AG04450 (cell line): ENCODE measurements around the gene GUCA2B. TPM values are rescaled to one million over a fixed set of nuclear protein-coding genes. Genes with fewer than 3 reads are reported as not detected.

Experiments
- CTCF ChIA-PET: fragments of 300-600, 350-600 bp; formaldehyde crosslinking; extraction: SDS; loops from one replicate; lab custom pipeline; 2022; ENCODE audit warnings: antibody characterized with exemption, inconsistent platforms; lab: Charles Lee
- POLR2A ChIA-PET: fragments of 350-600 bp; formaldehyde crosslinking; extraction: SDS; loops from one replicate; lab custom pipeline; 2021; ENCODE audit warnings: antibody characterized with exemption, inconsistent platforms; lab: Yijun Ruan, JAX
- DNase-seq: peaks from one replicate; pipeline ENCODE4 v3.0.0-alpha.2; 2011; ENCODE audit warnings: low read depth, low spot score
- H3K27ac ChIP-seq: one replicate; pipeline ENCODE4 v1.5.1; 2012; ENCODE audit warnings: low read depth, low read length, control low read depth
- H3K27me3 ChIP-seq: one replicate; pipeline ENCODE4 v1.6.0; 2012; ENCODE audit warnings: low read length; ENCODE audit not compliant: control insufficient read depth, insufficient read depth
- H3K4me3 ChIP-seq: 2 replicates; pipeline ENCODE4 v1.5.1; 2011; ENCODE audit warnings: mild to moderate bottlenecking, low read depth, low read length, control low read depth
- H3K9me3 ChIP-seq: 2 replicates; pipeline ENCODE4 v1.5.1; 2012; ENCODE audit warnings: low read length; ENCODE audit not compliant: control insufficient read depth, insufficient read depth
- polyA plus RNA-seq: library from polyadenylated mRNA; depleted of rRNA; stranded (reverse); fragments of >200 nt; gene quantifications from 2 replicates; pipeline ENCODE4 v1.2.3, GENCODE V29; 2011
- TF ChIP-seq, protein P1 (sequence below): IDR thresholded peaks from 2 replicates; pipeline ENCODE4 v1.5.1; 2011; ENCODE audit warnings: low read depth, low read length, control low read depth, inconsistent platforms

Gene GUCA2B
- polyA plus RNA-seq, 1 experiment, result not detected

DNA sequence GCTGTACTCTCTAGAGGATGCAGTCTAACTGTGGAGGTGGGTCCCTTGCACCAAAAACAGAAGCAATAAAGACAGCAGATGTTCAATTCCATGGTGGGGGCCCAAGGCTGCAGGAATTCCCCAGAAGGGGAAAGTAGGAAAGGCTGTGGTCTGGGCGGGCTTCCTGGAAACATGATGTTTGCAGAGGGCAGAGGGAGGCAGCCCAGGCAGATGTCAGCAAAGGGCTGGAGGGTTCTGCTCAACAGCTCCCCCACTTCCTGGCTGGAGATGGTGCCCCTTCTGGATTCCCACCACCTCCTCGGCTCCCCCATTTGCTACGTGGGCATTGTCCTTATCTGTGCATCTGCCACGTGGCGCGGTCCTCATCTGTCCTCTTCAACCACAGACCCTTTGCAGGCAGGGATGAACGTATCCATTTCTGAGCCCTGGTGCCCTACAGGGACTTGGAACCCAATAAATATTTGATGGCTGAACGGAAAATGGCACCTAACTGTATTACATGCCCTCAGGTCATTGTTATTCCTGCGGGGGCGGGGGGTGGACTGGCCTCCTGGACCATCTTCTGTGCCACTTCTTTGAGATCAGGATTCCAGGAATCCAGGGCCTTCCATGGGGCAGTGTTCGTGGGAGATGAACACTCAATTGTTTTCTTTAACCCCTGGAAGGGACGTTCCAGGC, 8.4 kb upstream of the GUCA2B start:
- H3K27ac ChIP-seq, result no peak overlapping the region
- peaks cover 39% of the 10 kb centered on the region for H3K27me3 ChIP-seq
- ChIA-PET CTCF (interaction anchor here (1.1 kb wide), 1 partner anchor 29 kb away, joined by 5 read pairs; no protein-coding TSS in a partner anchor), POLR2A (no interaction called here)
- DNase-seq, result no peak
- H3K9me3 ChIP-seq, result no peaks in the 10 kb centered on the region
- no peak overlapping the region for H3K4me3 ChIP-seq
- TF ChIP-seq, protein P1, sequence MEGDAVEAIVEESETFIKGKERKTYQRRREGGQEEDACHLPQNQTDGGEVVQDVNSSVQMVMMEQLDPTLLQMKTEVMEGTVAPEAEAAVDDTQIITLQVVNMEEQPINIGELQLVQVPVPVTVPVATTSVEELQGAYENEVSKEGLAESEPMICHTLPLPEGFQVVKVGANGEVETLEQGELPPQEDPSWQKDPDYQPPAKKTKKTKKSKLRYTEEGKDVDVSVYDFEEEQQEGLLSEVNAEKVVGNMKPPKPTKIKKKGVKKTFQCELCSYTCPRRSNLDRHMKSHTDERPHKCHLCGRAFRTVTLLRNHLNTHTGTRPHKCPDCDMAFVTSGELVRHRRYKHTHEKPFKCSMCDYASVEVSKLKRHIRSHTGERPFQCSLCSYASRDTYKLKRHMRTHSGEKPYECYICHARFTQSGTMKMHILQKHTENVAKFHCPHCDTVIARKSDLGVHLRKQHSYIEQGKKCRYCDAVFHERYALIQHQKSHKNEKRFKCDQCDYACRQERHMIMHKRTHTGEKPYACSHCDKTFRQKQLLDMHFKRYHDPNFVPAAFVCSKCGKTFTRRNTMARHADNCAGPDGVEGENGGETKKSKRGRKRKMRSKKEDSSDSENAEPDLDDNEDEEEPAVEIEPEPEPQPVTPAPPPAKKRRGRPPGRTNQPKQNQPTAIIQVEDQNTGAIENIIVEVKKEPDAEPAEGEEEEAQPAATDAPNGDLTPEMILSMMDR, result no peak

DNA sequence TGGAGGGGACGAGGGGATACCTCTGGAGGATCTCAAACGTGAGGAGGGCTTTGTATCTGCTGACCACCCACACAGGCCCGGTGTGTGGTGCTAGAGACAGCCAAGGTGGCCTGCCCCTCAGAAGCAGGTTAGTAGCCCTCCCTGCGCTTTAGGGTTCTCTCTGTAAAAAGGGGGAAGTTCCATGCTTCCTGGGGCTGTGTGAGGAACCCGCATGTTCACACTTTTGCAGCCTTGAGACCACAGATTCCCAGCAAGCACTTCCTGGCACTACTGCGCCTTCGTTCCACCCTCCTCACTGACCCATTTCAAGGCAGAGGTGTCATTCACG, 7.9 kb upstream of the GUCA2B start:
- CTCF ChIA-PET, result no interaction called here

DNA sequence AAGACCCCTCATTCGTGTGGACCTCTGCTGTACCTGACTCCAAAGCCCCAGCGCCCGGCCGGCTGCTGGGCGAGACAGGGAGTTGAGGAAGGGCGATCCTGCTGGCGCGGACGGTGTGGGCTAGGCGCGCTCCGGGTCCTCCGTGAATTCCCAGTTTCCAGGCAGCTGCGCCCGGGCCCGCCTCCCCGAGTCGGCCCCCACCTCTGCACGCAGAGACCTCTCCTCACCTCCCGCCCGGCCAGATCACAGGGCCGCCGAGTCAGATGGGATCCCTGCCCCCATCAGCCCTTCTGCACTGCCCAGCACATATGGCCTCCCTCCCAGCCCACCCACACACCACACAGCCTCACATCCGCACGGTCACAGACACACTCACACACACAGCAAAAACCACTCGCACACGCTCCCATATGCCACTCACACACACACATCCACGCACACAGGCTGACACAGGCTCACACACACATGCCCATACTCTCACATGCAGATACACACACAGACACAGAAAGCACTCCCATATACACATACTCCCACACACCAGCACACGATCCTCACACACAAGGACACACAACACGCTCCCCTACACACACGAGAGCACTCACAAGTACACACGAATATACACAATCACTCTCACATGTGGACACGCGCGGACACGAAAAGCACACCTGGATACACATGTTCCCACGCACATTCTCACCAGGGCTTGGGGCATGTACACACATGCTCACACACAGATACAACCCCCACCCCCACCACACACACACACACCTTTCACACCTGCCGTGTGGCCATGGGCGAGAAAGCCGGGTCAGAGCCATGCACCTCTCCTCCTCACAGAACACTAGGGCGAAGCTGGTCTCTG, 7.2 kb upstream of the GUCA2B start:
- DNase-seq, result no peak
- H3K9me3 ChIP-seq, result no peaks in the 10 kb centered on the region
- H3K27me3 ChIP-seq, result peaks cover 39% of the 10 kb centered on the region
- H3K4me3 ChIP-seq, result no peak overlapping the region
- POLR2A ChIA-PET, result no interaction called here
- CTCF ChIA-PET, result interaction anchor here (0.6 to 3.9 kb wide), 5 partner anchors 28 to 555 kb away, joined by 3 to 22 read pairs (median 4); no protein-coding TSS in a partner anchor
- TF ChIP-seq, protein P1, result no peak
- H3K27ac ChIP-seq, result no peak overlapping the region

More for the DNA sequence above, 7.9 kb upstream of the GUCA2B start:
- Histone ChIP-seq H3K27ac (no peak overlapping the region), H3K9me3 (no peaks in the 10 kb centered on the region), H3K27me3 (peaks cover 39% of the 10 kb centered on the region), H3K4me3 (no peak overlapping the region)
- TF ChIP-seq, protein P1, result no peak
- no peak for DNase-seq
- POLR2A ChIA-PET, result no interaction called here

DNA sequence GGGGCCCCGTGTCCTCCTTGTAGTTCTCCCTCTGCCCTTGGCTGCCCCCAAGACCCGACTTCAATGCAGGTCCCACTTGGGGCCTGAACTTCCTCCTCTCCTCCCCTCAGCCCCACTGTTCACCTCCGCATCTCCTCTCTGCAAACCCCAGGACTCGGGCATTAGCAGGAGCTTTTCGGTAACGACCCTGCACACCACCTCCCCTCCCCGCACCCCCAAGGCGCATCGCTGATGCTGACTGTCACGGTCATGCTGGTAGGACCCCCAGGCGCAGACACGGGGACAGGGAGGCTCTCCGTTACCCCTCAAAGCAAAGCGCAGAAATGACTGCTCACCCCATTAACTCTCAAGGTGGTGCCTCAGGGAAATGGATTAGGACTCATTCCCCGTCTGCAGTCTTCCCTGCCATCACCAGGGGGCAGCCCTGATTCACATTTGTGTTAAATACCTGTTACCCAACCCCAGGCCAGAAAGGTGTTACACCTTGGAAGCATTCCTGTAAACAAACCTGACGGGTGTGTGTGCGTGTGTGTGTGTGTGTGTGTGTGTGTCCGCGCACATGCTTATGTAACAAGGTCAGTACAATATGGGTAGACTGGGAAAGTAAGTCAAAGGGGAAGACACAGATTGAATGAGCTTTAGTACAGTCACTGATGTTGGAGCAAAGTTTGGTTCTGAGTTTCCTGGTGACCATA, 6.4 kb upstream of the GUCA2B start:
- Histone ChIP-seq H3K27ac (no peak overlapping the region), H3K27me3 (peaks cover 38% of the 10 kb centered on the region), H3K4me3 (no peak overlapping the region), H3K9me3 (no peaks in the 10 kb centered on the region)
- ChIA-PET CTCF (interaction anchor here (0.6 to 3.9 kb wide), 15 partner anchors 9 to 611 kb away, joined by 3 to 22 read pairs (median 3); no protein-coding TSS in a partner anchor), POLR2A (no interaction called here)
- TF ChIP-seq, protein P1, result peak; percentile 87
- DNase-seq, result no peak
